Measurements from ENCODE around the gene KRTAP13-2. TPM values are rescaled to one million over a fixed set of nuclear protein-coding genes. Genes with fewer than 3 reads are reported as not detected.

The KRTAP13-2 gene
- total and polyA plus RNA-seq, 10 of the 15 experiments (the other 5 are each of a cell fraction or from before 2014, with no cell fraction given), result not detected

- no peak for TF ChIP-seq SKIL (IDR thresholded peaks at IDR 0.05; ENCODE audit: low read depth, poor library complexity, severe bottlenecking)
- TF ChIP-seq TCF3 (IDR thresholded peaks at IDR 0.05; ENCODE audit: borderline replicate concordance, insufficient read depth, low read depth, low read length), result no peak
These were observed 39.4 kb downstream of the KRTAP13-2 start (continued) for GRCh38 chr21:30332681-30333080.

DNA sequence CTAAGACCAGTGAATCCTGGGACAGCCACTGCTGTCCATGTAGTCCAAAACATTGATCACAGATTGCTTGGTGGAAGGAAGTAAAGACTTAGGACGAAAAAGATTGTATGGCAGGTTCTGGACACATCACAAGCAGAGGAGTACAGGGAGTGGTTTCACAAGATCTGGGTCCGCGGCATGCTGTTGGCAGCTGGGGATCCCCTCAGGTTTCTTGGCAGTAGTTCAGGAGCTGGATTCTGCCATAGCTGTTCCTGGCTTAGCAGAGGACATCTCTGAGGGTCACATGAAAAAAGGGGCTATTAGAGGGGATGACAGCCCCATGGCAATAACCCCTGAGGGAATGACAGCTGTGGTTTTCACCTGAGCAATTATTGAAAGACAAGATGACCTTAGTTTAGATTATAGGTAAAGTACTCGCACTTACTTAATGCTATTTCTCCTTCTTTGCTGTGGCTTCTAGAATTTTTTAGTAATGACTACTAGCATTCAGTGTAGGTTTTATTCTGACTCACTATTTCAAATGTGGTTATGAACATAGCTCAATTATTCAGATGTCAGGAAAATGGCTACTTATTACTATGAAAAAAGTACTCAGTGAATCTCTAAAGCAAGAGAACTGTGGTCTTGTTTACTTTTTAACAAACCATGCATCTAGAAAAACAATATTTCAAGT, 42.7 kb downstream of the KRTAP13-2 start:
- Histone ChIP-seq H3K27ac (ENCODE audit: control insufficient read depth, insufficient read depth) (no peak overlapping the region), H3K4me3 (no peak overlapping the region), H2AFZ (ENCODE audit: control insufficient read depth, low read depth, low read length) (no peak overlapping the region), H3K4me1 (ENCODE audit: control insufficient read depth, insufficient read depth, low read length) (no peaks in the 10 kb centered on the region), H3K79me2 (ENCODE audit: control insufficient read depth, insufficient read depth, low read length) (no peaks in the 10 kb centered on the region), H3K9me3 (replicated peaks; ENCODE audit: control insufficient read depth, insufficient read depth, low read length) (no peaks in the 10 kb centered on the region), H3K4me2 (ENCODE audit: control insufficient read depth, insufficient read depth) (no peak overlapping the region), H3K27me3 (replicated peaks in 1 of 2; ENCODE audit: control insufficient read depth in 2 of 2, insufficient read depth in 2 of 2, low read length in 1 of 2) (no peaks in the 10 kb centered on the region), H3K36me3 (ENCODE audit: control insufficient read depth in 2 of 2, insufficient read depth in 2 of 2, low read length in 1 of 2) (no peaks in the 10 kb centered on the region), H4K20me1 (ENCODE audit: control insufficient read depth, insufficient read depth) (no peaks in the 10 kb centered on the region), H3K9ac (ENCODE audit: control insufficient read depth, insufficient read depth, low read length) (no peak overlapping the region)
- DNase-seq (ENCODE audit: low read depth, low spot score) (no peak), FAIRE-seq (no peak), ATAC-seq (no peak)
- CTCF ChIA-PET, result no interaction called here
- intact Hi-C loops (cut with micrococcal nuclease; ENCODE audit: unreplicated experiment) (no loop called here), in situ Hi-C loops (cut with MboI) (no loop called here)
- WGBS (ENCODE audit: insufficient coverage, insufficient replicate concordance, low lambda C conversion rate, missing lambda C conversion rate), result 35% methylated on average over 4 of the region's 4 CpGs
- TF ChIP-seq, protein P1, sequence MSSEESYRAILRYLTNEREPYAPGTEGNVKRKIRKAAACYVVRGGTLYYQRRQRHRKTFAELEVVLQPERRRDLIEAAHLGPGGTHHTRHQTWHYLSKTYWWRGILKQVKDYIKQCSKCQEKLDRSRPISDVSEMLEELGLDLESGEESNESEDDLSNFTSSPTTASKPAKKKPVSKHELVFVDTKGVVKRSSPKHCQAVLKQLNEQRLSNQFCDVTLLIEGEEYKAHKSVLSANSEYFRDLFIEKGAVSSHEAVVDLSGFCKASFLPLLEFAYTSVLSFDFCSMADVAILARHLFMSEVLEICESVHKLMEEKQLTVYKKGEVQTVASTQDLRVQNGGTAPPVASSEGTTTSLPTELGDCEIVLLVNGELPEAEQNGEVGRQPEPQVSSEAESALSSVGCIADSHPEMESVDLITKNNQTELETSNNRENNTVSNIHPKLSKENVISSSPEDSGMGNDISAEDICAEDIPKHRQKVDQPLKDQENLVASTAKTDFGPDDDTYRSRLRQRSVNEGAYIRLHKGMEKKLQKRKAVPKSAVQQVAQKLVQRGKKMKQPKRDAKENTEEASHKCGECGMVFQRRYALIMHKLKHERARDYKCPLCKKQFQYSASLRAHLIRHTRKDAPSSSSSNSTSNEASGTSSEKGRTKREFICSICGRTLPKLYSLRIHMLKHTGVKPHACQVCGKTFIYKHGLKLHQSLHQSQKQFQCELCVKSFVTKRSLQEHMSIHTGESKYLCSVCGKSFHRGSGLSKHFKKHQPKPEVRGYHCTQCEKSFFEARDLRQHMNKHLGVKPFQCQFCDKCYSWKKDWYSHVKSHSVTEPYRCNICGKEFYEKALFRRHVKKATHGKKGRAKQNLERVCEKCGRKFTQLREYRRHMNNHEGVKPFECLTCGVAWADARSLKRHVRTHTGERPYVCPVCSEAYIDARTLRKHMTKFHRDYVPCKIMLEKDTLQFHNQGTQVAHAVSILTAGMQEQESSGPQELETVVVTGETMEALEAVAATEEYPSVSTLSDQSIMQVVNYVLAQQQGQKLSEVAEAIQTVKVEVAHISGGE (CRISPR knock-in tag; IDR thresholded peaks at IDR 0.05), result no peak
- no peak for TF ChIP-seq E2F4 (IDR thresholded peaks at IDR 0.05; ENCODE audit: low read depth, low read length)
- RAD21 ChIA-PET (ENCODE audit: unreplicated experiment), result no interaction called here
- no TSS peak for BruUV-seq (replicated peaks)
- SMC1A ChIA-PET (ENCODE audit: uncharacterized antibody, unreplicated experiment), result no interaction called here
- POLR2A ChIA-PET, result no interaction called here
